Ascending aorta (tissue), 2 donors: ENCODE results near the gene SYT8. TPM values are rescaled to one million over a fixed set of nuclear protein-coding genes. Genes with fewer than 3 reads are reported as not detected.

Experiments used
- DNase-seq, 2 donors: peaks; one replicate each; pipeline ENCODE4 v3.0.0-alpha.2; 2019; ENCODE audit warnings: low spot score in 2 of 2
- H3K27ac ChIP-seq, 2 donors: fragments of 200-600 bp; sonication (generic); one replicate each; pipeline ENCODE4 v1.5.1; 2016 to 2017; ENCODE audit warnings: mild to moderate bottlenecking in 1 of 2
- H3K27me3 ChIP-seq: fragments of 200-600 bp; sonication (generic); one replicate; pipeline ENCODE4 v1.5.1; 2017
- H3K36me3 ChIP-seq, 2 donors: fragments of 200-600 bp; sonication (generic); one replicate each; pipeline ENCODE4 v1.5.1; 2016
- H3K4me1 ChIP-seq, 2 donors: fragments of 200-600 bp; sonication (generic); one replicate each; pipeline ENCODE4 v1.5.1; 2016 to 2017; ENCODE audit warnings: mild to moderate bottlenecking in 1 of 2
- H3K4me3 ChIP-seq, 2 donors: fragments of 200-600 bp; sonication (generic); one replicate each; pipeline ENCODE4 v1.5.1; 2016 to 2017; ENCODE audit warnings: mild to moderate bottlenecking in 1 of 2
- H3K9me3 ChIP-seq, 2 donors: fragments of 200-600 bp; sonication (generic); one replicate each; pipeline ENCODE4 v1.5.1; 2016
- intact Hi-C: fragments of 100-400 bp; cut with DNase I; formaldehyde crosslinking; loops from one replicate; pipeline ENCODE4 v1.15.1; 2023
- total RNA-seq: library from RNA; depleted of rRNA; stranded (reverse); fragments of >200 nt; gene quantifications from one replicate; pipeline ENCODE4 v1.1.0, GENCODE V29; 2016
- TF ChIP-seq, protein P1 (sequence below), 3 experiments: fragments of 200-600 bp in 2 of 3; fragments of 450-650 bp in 1 of 3; sonication (generic) in 2 of 3; IDR thresholded peaks; one replicate each; pipeline ENCODE4 v1.5.1; 2016 to 2019; ENCODE audit warnings: antibody characterized with exemption in 3 of 3, mild to moderate bottlenecking in 1 of 3, moderate library complexity in 1 of 3

Gene SYT8
- total RNA-seq, 1 donor from 2014 or later: not detected

- TF ChIP-seq, protein P1, sequence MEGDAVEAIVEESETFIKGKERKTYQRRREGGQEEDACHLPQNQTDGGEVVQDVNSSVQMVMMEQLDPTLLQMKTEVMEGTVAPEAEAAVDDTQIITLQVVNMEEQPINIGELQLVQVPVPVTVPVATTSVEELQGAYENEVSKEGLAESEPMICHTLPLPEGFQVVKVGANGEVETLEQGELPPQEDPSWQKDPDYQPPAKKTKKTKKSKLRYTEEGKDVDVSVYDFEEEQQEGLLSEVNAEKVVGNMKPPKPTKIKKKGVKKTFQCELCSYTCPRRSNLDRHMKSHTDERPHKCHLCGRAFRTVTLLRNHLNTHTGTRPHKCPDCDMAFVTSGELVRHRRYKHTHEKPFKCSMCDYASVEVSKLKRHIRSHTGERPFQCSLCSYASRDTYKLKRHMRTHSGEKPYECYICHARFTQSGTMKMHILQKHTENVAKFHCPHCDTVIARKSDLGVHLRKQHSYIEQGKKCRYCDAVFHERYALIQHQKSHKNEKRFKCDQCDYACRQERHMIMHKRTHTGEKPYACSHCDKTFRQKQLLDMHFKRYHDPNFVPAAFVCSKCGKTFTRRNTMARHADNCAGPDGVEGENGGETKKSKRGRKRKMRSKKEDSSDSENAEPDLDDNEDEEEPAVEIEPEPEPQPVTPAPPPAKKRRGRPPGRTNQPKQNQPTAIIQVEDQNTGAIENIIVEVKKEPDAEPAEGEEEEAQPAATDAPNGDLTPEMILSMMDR (IDR thresholded peaks at IDR 0.05): no peak
- no peak for DNase-seq
- Histone ChIP-seq H3K36me3 (no peaks in the 10 kb centered on the region), H3K4me1 (no peaks in the 10 kb centered on the region), H3K27me3 (no peaks in the 10 kb centered on the region), H3K27ac (no peak overlapping the region), H3K9me3 (no peaks in the 10 kb centered on the region), H3K4me3 (no peak overlapping the region)
- intact Hi-C loops: no loop called here
These were observed 7.6 kb downstream of the SYT8 start for GRCh38 chr11:1842149-1843097.

- TF ChIP-seq, protein P1 (IDR thresholded peaks at IDR 0.05): no peak
- Histone ChIP-seq H3K27ac (no peak overlapping the region), H3K4me1 (no peaks in the 10 kb centered on the region), H3K4me3 (no peak overlapping the region), H3K9me3 (no peaks in the 10 kb centered on the region), H3K27me3 (no peaks in the 10 kb centered on the region), H3K36me3 (no peaks in the 10 kb centered on the region)
- intact Hi-C loops: no loop called here
- DNase-seq: no peak
These were observed 8.3 kb downstream of the SYT8 start for GRCh38 chr11:1843098-1843473.

DNA sequence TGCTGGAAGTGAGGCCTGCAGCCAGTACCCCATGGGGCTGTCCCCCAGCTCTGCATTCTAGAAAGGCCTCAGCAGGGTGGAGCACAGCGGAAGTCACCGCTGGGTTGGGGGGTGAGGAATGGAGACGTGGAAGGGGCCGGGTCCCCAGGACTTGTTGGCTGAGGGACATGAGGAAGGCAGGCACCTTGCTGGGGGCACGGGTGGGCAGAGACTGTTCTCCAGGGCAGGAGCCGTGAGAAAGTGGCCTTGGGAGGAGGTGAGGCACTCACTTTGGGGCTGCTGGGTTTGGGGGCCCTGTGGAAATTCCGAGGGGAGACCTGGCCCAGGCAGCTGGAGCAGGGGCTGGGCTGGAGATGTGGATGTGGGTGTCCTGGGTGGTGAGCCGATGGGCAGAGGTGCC is 9.0 kb downstream of the SYT8 start:
- H3K4me3 ChIP-seq: no peak overlapping the region
- no peaks in the 10 kb centered on the region for H3K9me3 ChIP-seq
- TF ChIP-seq, protein P1 (IDR thresholded peaks at IDR 0.05): no peak
- DNase-seq: no peak
- H3K4me1 ChIP-seq: no peaks in the 10 kb centered on the region
- no peaks in the 10 kb centered on the region for H3K27me3 ChIP-seq
- intact Hi-C loops: no loop called here
- no peaks in the 10 kb centered on the region for H3K36me3 ChIP-seq
- no peak overlapping the region for H3K27ac ChIP-seq

GRCh38 chr11:1844221-1845094 is 9.7 kb downstream of the SYT8 start:
- H3K9me3 ChIP-seq: no peaks in the 10 kb centered on the region
- intact Hi-C loops: no loop called here
- no peaks in the 10 kb centered on the region for H3K27me3 ChIP-seq
- no peak overlapping the region for H3K4me3 ChIP-seq
- TF ChIP-seq, protein P1 (IDR thresholded peaks at IDR 0.05): no peak
- H3K4me1 ChIP-seq: no peaks in the 10 kb centered on the region
- no peaks in the 10 kb centered on the region for H3K36me3 ChIP-seq
- DNase-seq: no peak
- H3K27ac ChIP-seq: no peak overlapping the region

DNA sequence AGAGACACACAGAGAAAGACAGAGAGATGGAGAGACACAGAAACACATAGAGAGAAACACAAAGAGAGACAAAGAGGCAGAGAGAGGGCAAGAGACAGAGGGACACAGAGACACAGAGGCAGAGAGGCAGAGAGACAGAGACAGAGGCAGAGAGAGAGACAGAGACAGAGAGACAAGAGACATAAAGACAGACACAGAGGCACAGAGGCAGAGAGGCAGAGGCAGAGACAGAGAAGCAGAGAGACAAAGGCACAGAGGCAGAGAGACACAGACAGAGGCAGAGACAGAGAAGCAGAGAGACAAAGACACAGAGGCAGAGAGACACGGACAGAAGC is 10.3 kb downstream of the SYT8 start:
- Histone ChIP-seq H3K9me3 (no peaks in the 10 kb centered on the region), H3K36me3 (no peaks in the 10 kb centered on the region), H3K27ac (no peak overlapping the region), H3K4me3 (no peak overlapping the region), H3K27me3 (no peaks in the 10 kb centered on the region), H3K4me1 (no peaks in the 10 kb centered on the region)
- TF ChIP-seq, protein P1 (IDR thresholded peaks at IDR 0.05): no peak
- DNase-seq: no peak
- intact Hi-C loops: no loop called here
